ENCODE results near the gene SULT1C4. TPM values are rescaled to one million over a fixed set of nuclear protein-coding genes. Genes with fewer than 3 reads are reported as not detected.

The SULT1C4 gene
- total RNA-seq, 2 experiments from 2014 or later = not detected

DNA sequence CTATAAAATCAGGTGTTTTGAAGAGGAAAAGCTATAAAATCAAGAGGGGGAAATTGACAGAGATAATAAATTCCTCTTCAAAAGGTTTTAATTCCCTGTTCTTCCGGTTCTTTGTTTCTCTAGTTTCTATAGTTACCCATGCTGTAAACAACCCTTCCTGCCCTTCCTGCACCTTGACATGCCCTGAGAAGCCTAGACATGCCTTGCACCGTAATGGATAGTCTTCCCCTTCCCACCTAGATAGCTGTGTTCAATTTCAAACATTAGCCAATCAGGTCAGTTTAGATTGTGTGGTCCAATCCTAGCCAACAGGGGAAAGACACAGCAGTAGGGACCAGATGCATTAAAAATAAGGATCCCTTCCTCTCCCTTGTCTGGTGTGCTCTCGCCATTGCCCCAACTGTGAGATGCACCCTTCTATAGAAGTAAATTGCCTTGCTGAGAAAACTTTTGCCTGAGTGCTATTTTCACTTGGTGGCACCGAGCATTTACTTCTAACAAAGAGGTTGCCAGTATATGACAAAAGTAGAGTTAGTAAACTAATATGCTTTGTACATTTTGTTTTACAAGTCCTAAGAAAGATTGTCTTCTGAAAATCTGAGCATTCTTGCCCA, 27.1 kb downstream of the SULT1C4 start:
- Histone ChIP-seq H3K79me2 (ENCODE audit: insufficient read depth, low read depth, low read length) (no peaks in the 10 kb centered on the region), H3K9me2 (ENCODE audit: insufficient read depth, low read length) (no peaks in the 10 kb centered on the region), H3K27ac (ENCODE audit: low read depth, low read length, poor library complexity, severe bottlenecking) (no peak overlapping the region), H2AFZ (ENCODE audit: low read length) (no peak overlapping the region), H3K4me3 (ENCODE audit: low read depth, low read length, poor library complexity, severe bottlenecking) (no peak overlapping the region), H3K9me3 (ENCODE audit: low read length) (0 out of 2 replicates have a peak, but pooled peaks cover 2% of the 10 kb centered on the region), H4K20me1 (ENCODE audit: insufficient read depth, low read length) (no peaks in the 10 kb centered on the region), H3K4me1 (ENCODE audit: insufficient read depth, low read length, poor library complexity, severe bottlenecking) (no peaks in the 10 kb centered on the region), H3K4me2 (ENCODE audit: low read length) (no peak overlapping the region), H3K36me3 (ENCODE audit: insufficient read depth, low read length) (no peaks in the 10 kb centered on the region)
- no TSS peak for BruUV-seq (replicated peaks)
- intact Hi-C loops (cut with micrococcal nuclease; ENCODE audit: unreplicated experiment) = no loop called here
- TF ChIP-seq EZH2phosphoT487 (IDR thresholded peaks at IDR 0.05; ENCODE audit: borderline replicate concordance, low read depth, low read length) (no peak), CTCF (conservative IDR thresholded peaks at IDR 0.05; ENCODE audit: low read length) (no peak)
- no peak for DNase-seq (ENCODE audit: low spot score)
- ChIA-PET POLR2A (interaction anchor here (1.2 kb wide), 1 partner anchor 9 kb away, joined by 3 read pairs; no protein-coding TSS in a partner anchor), CTCF (ENCODE audit: unreplicated experiment) (no interaction called here)

DNA sequence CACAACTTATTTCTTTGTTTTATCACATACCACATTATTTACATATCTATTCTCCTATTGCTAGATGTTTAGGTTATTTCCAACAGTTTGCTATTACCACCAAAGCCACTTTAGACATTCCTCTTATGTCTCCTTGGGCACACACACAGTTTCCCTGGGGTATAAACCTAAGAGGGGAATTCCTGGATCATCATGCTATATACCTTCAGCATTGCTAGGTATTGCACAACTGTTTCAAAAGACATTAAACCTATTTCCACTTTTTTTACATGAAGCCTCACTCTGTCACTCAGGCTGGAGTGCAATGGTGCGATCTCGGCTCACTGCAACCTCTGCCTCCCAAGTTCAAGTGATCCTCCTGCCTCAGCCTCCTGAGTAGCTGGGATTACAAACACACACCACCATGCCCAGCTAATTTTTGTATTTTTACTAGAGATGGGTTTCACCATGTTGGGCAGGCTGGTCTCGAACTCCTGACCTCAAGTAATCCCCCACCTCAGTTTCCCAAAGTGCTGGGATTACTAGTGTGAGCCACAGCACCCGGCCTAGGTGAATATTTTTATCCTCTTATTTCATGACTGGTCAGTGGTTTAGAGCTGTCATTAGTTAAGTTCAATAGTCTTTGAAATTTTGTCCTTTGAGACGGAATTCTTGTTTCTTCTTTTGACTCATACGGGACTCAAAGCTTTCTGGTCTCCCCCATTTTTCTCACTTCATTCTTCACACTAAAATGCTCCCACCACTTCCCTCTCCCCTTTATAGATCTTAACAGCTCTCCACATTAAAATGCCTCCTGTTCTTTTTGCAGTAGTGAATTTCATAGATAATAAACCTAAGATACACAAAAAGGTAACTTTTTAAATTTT, 30.3 kb downstream of the SULT1C4 start:
- H3K4me1 ChIP-seq (ENCODE audit: insufficient read depth, low read length, poor library complexity, severe bottlenecking) = no peaks in the 10 kb centered on the region
- no peak overlapping the region for H2AFZ ChIP-seq (ENCODE audit: low read length)
- ChIA-PET CTCF (ENCODE audit: unreplicated experiment) (no interaction called here), POLR2A (no interaction called here)
- H3K9me3 ChIP-seq (ENCODE audit: low read length) = no peaks in the 10 kb centered on the region
- TF ChIP-seq CTCF (conservative IDR thresholded peaks at IDR 0.05; ENCODE audit: low read length) (no peak), EZH2phosphoT487 (IDR thresholded peaks at IDR 0.05; ENCODE audit: borderline replicate concordance, low read depth, low read length) (no peak)
- no TSS peak for BruUV-seq (replicated peaks)
- no peaks in the 10 kb centered on the region for H3K9me2 ChIP-seq (ENCODE audit: insufficient read depth, low read length)
- no peaks in the 10 kb centered on the region for H4K20me1 ChIP-seq (ENCODE audit: insufficient read depth, low read length)
- no peak overlapping the region for H3K27ac ChIP-seq (ENCODE audit: low read depth, low read length, poor library complexity, severe bottlenecking)
- no peaks in the 10 kb centered on the region for H3K36me3 ChIP-seq (ENCODE audit: insufficient read depth, low read length)
- H3K4me2 ChIP-seq (ENCODE audit: low read length) = no peak overlapping the region
- no peak overlapping the region for H3K4me3 ChIP-seq (ENCODE audit: low read depth, low read length, poor library complexity, severe bottlenecking)
- no peak for DNase-seq (ENCODE audit: low spot score)
- intact Hi-C loops (cut with micrococcal nuclease; ENCODE audit: unreplicated experiment) = no loop called here
- no peaks in the 10 kb centered on the region for H3K79me2 ChIP-seq (ENCODE audit: insufficient read depth, low read depth, low read length)

- no peaks in the 10 kb centered on the region for H3K4me1 ChIP-seq (ENCODE audit: insufficient read depth, low read length, poor library complexity, severe bottlenecking)
- no peaks in the 10 kb centered on the region for H3K79me2 ChIP-seq (ENCODE audit: insufficient read depth, low read depth, low read length)
- no peak for TF ChIP-seq EZH2phosphoT487 (IDR thresholded peaks at IDR 0.05; ENCODE audit: borderline replicate concordance, low read depth, low read length)
- TF ChIP-seq CTCF (conservative IDR thresholded peaks at IDR 0.05; ENCODE audit: low read length) = no peak
- no peaks in the 10 kb centered on the region for H3K36me3 ChIP-seq (ENCODE audit: insufficient read depth, low read length)
- DNase-seq (ENCODE audit: low spot score) = no peak
- no peaks in the 10 kb centered on the region for H3K9me3 ChIP-seq (ENCODE audit: low read length)
- no peaks in the 10 kb centered on the region for H4K20me1 ChIP-seq (ENCODE audit: insufficient read depth, low read length)
- BruUV-seq (replicated peaks) = no TSS peak
- H3K27ac ChIP-seq (ENCODE audit: low read depth, low read length, poor library complexity, severe bottlenecking) = no peak overlapping the region
- CTCF ChIA-PET (ENCODE audit: unreplicated experiment) = no interaction called here
- no peak overlapping the region for H3K4me2 ChIP-seq (ENCODE audit: low read length)
- H2AFZ ChIP-seq (ENCODE audit: low read length) = no peak overlapping the region
- intact Hi-C loops (cut with micrococcal nuclease; ENCODE audit: unreplicated experiment) = no loop called here
- H3K9me2 ChIP-seq (ENCODE audit: insufficient read depth, low read length) = no peaks in the 10 kb centered on the region
- POLR2A ChIA-PET = interaction anchor here (0.5 to 0.8 kb wide), 2 partner anchors 8 to 101 kb away, joined by 3 read pairs; no protein-coding TSS in a partner anchor
- no peak overlapping the region for H3K4me3 ChIP-seq (ENCODE audit: low read depth, low read length, poor library complexity, severe bottlenecking)
Observed at GRCh38 chr2:108409768-108410167, 32.0 kb downstream of the SULT1C4 start.
